NCI-H2029 (cell line): ENCODE results near the gene LRGUK.

Experiments used
- DNase-seq: peaks from one replicate; lab custom pipeline; 2025; lab: John Stamatoyannopoulos, UW

Gene LRGUK

GRCh38 chr7:134128829-134129228 lies 1.7 kb downstream of the LRGUK start:
- no peak for DNase-seq

GRCh38 chr7:134129856-134130523 lies 2.9 kb downstream of the LRGUK start:
- DNase-seq = no peak

DNA sequence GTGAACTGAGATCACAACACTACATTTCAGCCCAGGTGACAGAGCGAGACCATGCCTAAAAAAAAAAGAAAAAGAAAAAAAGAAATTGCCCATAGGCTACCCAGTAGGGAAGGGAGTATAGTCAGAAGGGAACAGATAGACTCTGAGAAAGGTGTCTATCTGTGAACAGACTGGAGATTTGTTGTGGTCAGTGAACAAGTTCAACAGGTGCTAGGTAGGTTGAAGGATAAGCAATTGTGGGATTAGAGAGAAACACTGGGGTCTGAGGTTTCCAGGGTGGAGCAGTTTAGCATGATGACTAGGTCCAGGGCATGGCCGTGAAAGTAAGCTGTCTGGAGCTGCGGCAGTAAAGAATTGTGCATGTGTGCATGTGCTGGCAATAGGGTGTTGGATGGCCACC lies 6.9 kb downstream of the LRGUK start:
- no peak for DNase-seq

GRCh38 chr7:134140889-134141867 lies 14.0 kb downstream of the LRGUK start:
- DNase-seq = peak; percentile 26

DNA sequence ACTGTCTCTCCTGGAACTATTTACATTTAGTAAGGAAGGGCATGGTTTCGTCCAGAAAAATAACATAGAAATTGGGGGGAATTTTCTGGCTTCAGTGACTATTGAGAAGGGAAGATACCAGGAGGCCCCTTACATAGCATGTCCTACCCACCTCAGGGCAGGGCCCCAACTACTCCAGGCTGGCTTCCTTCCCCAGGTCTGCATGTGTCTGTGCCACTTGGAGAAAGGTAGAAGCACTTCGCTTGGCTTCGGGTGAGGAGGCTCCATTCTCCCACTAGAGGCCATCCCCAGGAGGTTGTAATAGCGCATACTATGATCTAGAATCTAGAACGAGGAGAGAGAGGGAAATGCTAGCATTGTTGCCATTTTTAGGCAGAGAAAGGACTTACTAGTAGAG lies 14.7 kb downstream of the LRGUK start:
- no peak for DNase-seq

DNA sequence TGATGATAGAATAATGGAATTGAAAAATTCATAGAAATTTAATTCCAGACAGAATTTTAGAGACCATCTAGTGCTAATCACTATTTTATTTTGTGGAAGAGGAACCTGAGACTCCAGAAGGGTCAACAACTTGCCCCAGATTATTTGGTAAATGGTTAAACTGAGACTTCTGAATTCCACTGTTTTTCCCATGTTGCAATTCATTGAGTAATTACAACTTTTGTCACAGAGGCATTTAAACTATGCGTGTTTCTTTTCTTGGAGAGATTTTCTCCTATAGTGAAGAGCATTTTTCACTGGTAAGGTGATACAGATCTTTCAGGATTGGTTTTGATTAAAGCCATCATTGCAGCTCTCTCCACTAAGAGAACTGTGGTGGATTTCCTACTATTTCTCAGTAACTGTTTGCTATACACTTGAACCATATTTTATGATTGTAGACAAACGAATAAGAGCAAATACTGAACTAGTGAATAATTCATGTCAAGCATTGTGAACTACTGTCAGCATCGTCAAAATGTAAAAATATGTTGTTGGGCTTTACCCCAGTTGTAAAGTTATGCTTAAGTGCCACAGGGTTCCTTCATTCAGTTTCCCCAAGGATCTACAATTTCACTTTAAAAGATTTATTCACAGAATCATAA lies 26.5 kb downstream of the LRGUK start:
- no peak for DNase-seq

DNA sequence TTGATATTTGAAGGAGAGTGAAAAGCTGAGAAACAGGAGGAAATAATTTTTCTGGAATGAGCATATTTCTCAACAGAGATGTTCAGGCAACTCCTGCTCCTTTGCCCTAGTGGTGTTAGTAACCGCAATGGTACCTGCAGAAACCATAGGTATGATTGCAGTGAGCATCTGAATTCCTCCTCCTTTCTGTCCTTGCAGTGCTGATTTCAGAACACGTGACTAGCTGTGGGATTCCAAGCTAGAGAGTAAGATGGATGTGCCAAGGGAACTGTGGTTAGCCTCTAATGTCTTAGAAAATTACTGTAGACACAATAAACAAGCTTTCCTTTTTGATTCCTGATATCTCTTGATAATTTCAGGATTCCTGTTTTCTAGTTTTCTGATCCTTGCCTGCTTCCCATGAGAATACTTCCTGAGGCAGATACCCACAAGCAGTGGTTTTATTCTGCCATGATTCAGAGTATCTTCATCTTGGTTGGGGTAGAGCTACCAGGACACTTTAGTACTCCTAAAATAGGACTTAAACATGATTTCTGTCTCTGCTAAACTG lies 27.5 kb downstream of the LRGUK start:
- DNase-seq = no peak

GRCh38 chr7:134155206-134155605 lies 28.1 kb downstream of the LRGUK start:
- no peak for DNase-seq

DNA sequence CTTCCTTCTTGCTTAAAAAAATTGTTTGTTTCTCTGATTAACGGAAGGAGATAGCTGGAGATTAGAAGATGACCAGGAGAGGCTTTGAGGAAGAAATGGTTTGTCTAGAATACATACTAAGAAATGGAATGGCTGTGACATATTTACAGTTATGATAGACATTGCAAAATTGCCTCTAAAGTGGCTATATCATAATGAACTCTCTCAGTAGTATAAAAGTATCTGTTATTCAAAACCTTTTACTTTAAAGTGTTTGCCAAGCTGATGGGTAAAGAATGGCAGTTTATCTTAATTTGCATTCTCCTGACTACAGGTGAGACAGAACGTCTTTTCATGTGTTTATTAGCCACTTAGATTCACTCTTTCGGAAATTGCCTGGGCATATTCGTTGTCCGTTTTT lies 28.7 kb downstream of the LRGUK start:
- no peak for DNase-seq

DNA sequence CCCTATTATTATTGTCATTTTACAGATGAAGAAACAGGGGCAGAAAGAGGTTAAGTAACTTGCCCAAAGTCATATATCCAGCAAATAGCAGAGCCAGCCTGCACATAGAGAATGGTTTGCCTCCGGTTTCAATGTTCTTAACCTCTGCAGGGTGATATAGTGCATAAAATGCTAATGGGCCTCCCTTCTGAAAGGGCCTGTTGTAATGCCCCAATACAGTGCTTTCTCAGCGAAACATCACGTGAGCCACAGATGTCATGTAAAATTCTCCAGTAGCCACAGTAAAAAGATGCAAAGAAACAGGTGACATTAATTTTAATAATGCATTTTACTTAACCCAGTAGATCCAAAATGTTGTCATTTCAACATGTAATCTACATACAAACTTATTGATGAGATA lies 38.1 kb downstream of the LRGUK start:
- no peak for DNase-seq

DNA sequence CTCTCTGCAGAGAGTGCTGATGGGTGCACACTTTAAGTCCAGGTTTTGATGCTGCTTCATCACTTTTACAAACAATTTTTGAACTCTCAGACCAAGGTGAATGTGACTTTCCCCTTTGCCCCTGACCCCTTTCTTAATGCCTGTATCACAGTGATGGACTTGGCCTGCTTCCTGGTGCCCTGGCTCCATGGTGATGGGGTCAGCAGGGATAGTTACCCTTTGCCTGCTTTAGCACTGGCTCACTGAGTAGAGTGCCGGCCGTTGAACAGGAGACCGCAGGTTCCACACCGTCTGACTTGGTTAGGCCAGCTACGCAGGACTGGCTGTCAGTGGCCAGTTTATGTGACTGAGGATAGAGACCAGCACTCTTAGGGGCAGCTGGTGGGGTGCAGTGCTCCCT lies 40.1 kb downstream of the LRGUK start:
- DNase-seq = no peak

- no peak for DNase-seq
Measured at GRCh38 chr7:134167841-134168240, 40.7 kb downstream of the LRGUK start.

- no peak for DNase-seq
Measured at GRCh38 chr7:134174795-134175261, 47.7 kb downstream of the LRGUK start.

DNA sequence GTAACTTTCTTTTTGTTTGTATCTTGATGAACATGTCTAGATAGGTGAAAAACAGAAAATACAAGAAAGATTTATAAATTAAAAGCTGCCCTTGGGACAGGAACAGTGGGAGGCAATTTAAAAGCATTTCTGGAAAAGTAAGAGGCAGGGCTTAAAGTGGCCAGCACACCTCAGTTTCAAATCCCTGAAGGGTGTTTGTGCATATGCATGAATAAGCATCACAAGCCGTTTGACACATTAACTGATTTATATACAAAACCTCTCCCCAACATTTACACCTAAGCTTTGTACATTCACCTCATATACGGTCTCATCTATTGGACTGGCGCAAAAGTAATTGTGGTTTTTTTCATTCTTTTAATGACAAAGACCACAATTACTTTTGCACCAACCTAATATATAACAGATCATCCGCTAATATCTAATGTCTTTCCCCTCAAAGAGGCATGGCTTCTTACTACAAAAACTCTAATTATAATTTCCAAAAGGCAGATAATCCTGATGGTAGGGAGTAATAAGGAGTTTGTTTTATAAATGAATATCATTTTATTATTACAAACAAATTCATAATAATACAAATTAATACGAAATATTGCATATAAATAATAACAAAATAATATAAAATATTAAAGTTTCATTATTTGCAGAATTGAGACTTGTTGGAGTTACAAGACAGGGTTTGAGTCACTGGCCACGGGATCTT lies 48.3 kb downstream of the LRGUK start:
- DNase-seq = no peak

DNA sequence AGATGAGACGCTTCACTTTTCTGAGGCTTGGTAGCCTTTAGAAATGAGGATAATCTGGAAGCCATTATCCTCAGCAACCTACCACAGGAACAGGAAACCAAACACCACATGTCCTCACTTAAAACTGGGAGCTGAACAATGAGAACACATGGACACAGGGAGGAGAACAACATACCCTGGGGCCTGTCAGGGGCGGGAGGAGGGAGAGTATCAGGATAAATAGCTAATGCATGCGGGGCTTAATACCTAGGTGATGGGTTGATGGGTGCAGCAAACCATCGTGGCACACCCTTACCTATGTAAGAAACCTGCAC lies 48.9 kb downstream of the LRGUK start:
- DNase-seq = no peak

- no peak for DNase-seq
Measured at GRCh38 chr7:134179036-134180011, 52.2 kb downstream of the LRGUK start.

GRCh38 chr7:134180376-134180775 lies 53.2 kb downstream of the LRGUK start:
- no peak for DNase-seq

DNA sequence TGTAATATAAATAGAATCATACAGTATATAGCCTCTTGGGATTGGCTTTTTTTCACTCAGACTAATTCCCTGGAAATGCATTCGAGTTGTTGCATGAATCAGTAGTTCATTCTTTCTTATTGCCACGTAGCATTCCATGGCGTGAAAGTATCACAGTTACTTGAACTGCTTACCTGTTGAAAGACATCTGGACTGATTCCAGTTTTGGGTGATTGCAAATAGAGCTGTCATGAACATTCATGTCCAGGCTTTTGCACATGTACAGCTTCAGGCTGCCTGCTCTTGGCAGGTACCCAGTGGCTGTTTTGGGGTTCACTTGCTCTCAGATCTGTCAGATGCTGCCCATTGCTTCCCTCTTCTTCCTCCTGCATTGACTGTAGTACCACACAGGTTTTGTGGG lies 54.9 kb downstream of the LRGUK start:
- no peak for DNase-seq

- no peak for DNase-seq
Measured at GRCh38 chr7:134184767-134185166, 57.6 kb downstream of the LRGUK start.

DNA sequence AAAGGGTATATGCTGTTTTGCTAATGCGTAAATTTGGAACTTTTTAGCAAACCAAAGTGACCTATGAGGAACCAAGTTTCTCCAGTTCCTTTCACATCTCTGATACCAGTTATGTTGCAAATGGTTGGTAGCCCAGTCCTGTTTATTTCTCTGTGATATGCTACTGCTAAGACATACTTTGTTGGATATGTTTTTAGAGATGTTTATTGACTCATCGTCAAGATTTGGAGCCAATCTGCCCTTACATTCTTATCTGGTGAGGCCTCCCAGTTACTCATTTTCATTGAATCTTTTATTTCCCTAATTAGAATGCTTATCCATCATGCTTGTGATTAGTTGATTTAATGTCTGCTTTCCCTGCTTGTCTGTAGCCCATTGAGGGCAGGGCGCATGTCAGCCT lies 58.9 kb downstream of the LRGUK start:
- no peak for DNase-seq

GRCh38 chr7:134186801-134187200 lies 59.7 kb downstream of the LRGUK start:
- DNase-seq = no peak
